ENCODE results near the gene PKLR. TPM values are rescaled to one million over a fixed set of nuclear protein-coding genes. Genes with fewer than 3 reads are reported as not detected.
A peak's percentile ranks its signal among the peaks of the same experiment; 100 is the strongest.

PKLR gene
- total and polyA plus RNA-seq, 2 donors (not counting 3 experiments of a cell fraction or from before 2014, with no cell fraction given): not detected

DNA sequence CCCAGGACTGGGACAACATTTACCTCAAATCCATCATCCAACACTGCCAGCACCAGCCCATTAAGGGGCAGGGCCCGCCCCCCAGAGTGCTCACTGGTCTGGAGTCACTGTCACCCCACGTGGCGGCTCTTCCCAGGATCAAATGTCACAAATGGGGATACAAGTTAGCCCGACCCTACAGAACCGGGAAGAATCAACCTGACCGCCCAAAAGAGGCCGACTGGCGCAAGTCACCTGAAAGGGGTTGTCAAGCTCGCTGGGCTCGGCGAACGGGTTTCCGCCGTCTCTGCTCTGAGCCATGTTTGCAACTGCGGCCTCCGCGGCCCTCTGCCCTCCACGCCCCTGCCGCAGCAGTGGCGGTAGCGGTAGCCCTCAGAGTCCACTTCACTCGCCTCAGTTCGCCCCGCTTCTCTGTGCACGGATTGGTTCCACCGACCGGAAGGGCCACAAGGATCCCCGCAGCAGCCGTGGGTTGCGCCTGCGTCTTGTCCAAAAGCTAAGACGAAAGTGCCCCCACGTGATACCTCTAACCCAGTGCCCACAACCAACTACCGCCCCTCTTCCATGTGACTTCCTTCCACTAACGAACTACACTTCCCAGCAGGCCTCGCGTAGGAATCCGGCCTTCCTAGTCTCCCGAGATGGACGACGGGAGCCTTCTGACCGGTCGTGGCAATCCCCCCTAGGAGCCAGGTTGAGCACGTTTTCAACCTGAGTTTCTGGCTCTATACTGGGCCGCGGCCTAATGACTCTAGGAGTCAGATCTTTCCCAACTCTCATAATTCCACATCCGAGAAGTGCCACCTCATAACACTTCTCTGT, 39.2 kb downstream of the PKLR start, which contains the start of gene SCAMP3:
SCAMP3 (minus strand) TSS at position 509 of the 822 bp plus-strand sequence; CDS start at position 300, 209 bp downstream.
- Histone ChIP-seq H3K9me3 (replicated peaks; ENCODE audit: control insufficient read depth, insufficient read depth, low read length) (no peaks in the 10 kb centered on the region), H3K9ac (replicated peaks; ENCODE audit: extremely low read depth, insufficient read depth, low read length) (peak within 1 kb of the TSS; percentile 61), H3K79me2 (ENCODE audit: control insufficient read depth, insufficient read depth, low read length) (peaks cover 17% of the 10 kb centered on the region), H3K36me3 (ENCODE audit: control insufficient read depth in 2 of 2, extremely low read depth in 1 of 2, insufficient read depth in 2 of 2, low read length in 2 of 2) (peaks cover 7 to 29% of the 10 kb centered on the region in 2 experiments), H3K27ac (ENCODE audit: insufficient read depth, low read depth, low read length) (peak within 1 kb of the TSS; percentile 6), H3K27me3 (ENCODE audit: control insufficient read depth in 2 of 2, insufficient read depth in 2 of 2, low read length in 2 of 2) (no peaks in the 10 kb centered on the region), H3K9me1 (replicated peaks; ENCODE audit: control insufficient read depth, extremely low read depth, insufficient read depth, low read length) (no peaks in the 10 kb centered on the region), H2AFZ (ENCODE audit: low read depth, low read length) (peak within 1 kb of the TSS; percentile 47), H4K20me1 (replicated peaks; ENCODE audit: control insufficient read depth, extremely low read depth, insufficient read depth, low read length) (no peaks in the 10 kb centered on the region), H3K4me2 (ENCODE audit: insufficient read depth, low read length) (peak within 1 kb of the TSS; percentile 76), H3K4me1 (ENCODE audit: control insufficient read depth, extremely low read depth, insufficient read depth, low read length) (peaks cover 8% of the 10 kb centered on the region), H3K4me3 (replicated peaks in 1 of 3; ENCODE audit: insufficient read depth in 1 of 3, low read depth in 1 of 3, low read length in 3 of 3) (peak within 1 kb of the TSS; percentile 51 to 74 (median 64))
- BruUV-seq (replicated peaks): TSS peak; percentile 44
- CTCF ChIA-PET: interaction anchor here (1.0 to 1.9 kb wide), 5 partner anchors 11 to 387 kb away, joined by 4 to 18 read pairs (median 5); partner anchors contain the start of genes CLK2 and HCN3
- POLR2A ChIA-PET: interaction anchor here (0.6 kb wide), 1 partner anchor 11 kb away, joined by 3 read pairs; the partner anchor contains the start of gene CLK2
- TF ChIP-seq GATA2 (IDR thresholded peaks at IDR 0.05; ENCODE audit: insufficient read depth, insufficient read length, low read depth, low read length) (no peak), FOS (IDR thresholded peaks at IDR 0.05; ENCODE audit: borderline replicate concordance, insufficient read depth, low read length) (no peak), EZH2 (IDR thresholded peaks at IDR 0.05; ENCODE audit: borderline replicate concordance, low read depth, low read length, severe bottlenecking) (no peak), JUN (IDR thresholded peaks at IDR 0.05; ENCODE audit: borderline replicate concordance, insufficient read depth, insufficient read length, low read depth) (no peak), POLR2AphosphoS5 (IDR thresholded peaks at IDR 0.05; ENCODE audit: insufficient read depth, low read depth, low read length) (peak; percentile 98), MYC (IDR thresholded peaks at IDR 0.05; ENCODE audit: low read depth, low read length) (peak; percentile 42), POLR2A (IDR thresholded peaks at IDR 0.05; ENCODE audit: low read depth, low read length) (peak; percentile 97)
- TF ChIP-seq, protein P1, sequence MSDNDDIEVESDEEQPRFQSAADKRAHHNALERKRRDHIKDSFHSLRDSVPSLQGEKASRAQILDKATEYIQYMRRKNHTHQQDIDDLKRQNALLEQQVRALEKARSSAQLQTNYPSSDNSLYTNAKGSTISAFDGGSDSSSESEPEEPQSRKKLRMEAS (IDR thresholded peaks at IDR 0.05; ENCODE audit: insufficient read depth, insufficient read length): peak; percentile 98
- TF ChIP-seq, protein P2, sequence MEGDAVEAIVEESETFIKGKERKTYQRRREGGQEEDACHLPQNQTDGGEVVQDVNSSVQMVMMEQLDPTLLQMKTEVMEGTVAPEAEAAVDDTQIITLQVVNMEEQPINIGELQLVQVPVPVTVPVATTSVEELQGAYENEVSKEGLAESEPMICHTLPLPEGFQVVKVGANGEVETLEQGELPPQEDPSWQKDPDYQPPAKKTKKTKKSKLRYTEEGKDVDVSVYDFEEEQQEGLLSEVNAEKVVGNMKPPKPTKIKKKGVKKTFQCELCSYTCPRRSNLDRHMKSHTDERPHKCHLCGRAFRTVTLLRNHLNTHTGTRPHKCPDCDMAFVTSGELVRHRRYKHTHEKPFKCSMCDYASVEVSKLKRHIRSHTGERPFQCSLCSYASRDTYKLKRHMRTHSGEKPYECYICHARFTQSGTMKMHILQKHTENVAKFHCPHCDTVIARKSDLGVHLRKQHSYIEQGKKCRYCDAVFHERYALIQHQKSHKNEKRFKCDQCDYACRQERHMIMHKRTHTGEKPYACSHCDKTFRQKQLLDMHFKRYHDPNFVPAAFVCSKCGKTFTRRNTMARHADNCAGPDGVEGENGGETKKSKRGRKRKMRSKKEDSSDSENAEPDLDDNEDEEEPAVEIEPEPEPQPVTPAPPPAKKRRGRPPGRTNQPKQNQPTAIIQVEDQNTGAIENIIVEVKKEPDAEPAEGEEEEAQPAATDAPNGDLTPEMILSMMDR (IDR thresholded peaks at IDR 0.05; ENCODE audit: extremely low read depth in 1 of 2, insufficient read depth in 1 of 2, low read depth in 1 of 2, low read length in 2 of 2): no peak
- FAIRE-seq (peak; percentile 97), DNase-seq (ENCODE audit: low read depth, low spot score) (peak; percentile 99)
- dilution Hi-C loops (cut with MboI; ENCODE audit: extremely low pct_ligation_motif_present, low sequenced_read_pairs): no loop called here
- intact Hi-C loops (cut with micrococcal nuclease): loop anchor here (1.0 kb wide), 3 partner anchors 11 to 61 kb away; partner anchors contain the start of genes CLK2 and HCN3
